HG03378 (cell line): Measurements from ENCODE around the gene ADAP1.
A peak's percentile ranks its signal among the peaks of the same experiment; 100 is the strongest.
"Not testable (repeated sequence)": the region's sequence is repeated elsewhere in the genome, so short reads cannot be mapped to it uniquely, and the experiment has no call there.

Experiments used
- ATAC-seq: cut with Tn5 transposase; IDR thresholded peaks from one replicate; pipeline ENCODE4 v1.9.1; 2021; ENCODE audit warnings: mild to moderate bottlenecking, moderate library complexity; ENCODE audit not compliant: unreplicated experiment

The ADAP1 gene

GRCh38 chr7:943793-944192 lies 10.7 kb downstream of the ADAP1 start:
- ATAC-seq = not testable (repeated sequence)

GRCh38 chr7:940599-941408 lies 13.7 kb downstream of the ADAP1 start:
- ATAC-seq = no peak

GRCh38 chr7:939843-940242 lies 14.6 kb downstream of the ADAP1 start:
- ATAC-seq = no peak

- ATAC-seq = no peak
Measured at GRCh38 chr7:938546-939185, 15.8 kb downstream of the ADAP1 start.

GRCh38 chr7:937856-938484 lies 16.5 kb downstream of the ADAP1 start:
- ATAC-seq = no peak

- peak; percentile 85 for ATAC-seq
Measured at GRCh38 chr7:936386-937054, 18.0 kb downstream of the ADAP1 start.

- ATAC-seq = no peak
Measured at GRCh38 chr7:935874-936385, 18.6 kb downstream of the ADAP1 start.

- no peak for ATAC-seq
Measured at GRCh38 chr7:935164-935873, 19.2 kb downstream of the ADAP1 start.

- ATAC-seq = no peak
Measured at GRCh38 chr7:934469-935163, 19.9 kb downstream of the ADAP1 start.

GRCh38 chr7:932651-932975 lies 21.9 kb downstream of the ADAP1 start:
- no peak for ATAC-seq

- ATAC-seq = no peak
Measured at GRCh38 chr7:931871-932650, 22.4 kb downstream of the ADAP1 start.

GRCh38 chr7:930975-931758 lies 23.3 kb downstream of the ADAP1 start:
- ATAC-seq = no peak

- ATAC-seq = no peak
Measured at GRCh38 chr7:929311-929711, 25.2 kb downstream of the ADAP1 start.

- ATAC-seq = no peak
Measured at GRCh38 chr7:927031-927671, 27.3 kb downstream of the ADAP1 start.

GRCh38 chr7:926061-927030 lies 28.1 kb downstream of the ADAP1 start:
- no peak for ATAC-seq

GRCh38 chr7:925601-926000 lies 28.9 kb downstream of the ADAP1 start:
- ATAC-seq = no peak
